SK-N-SH (cell line): ENCODE data around the gene PI4K2A. TPM values are rescaled to one million over a fixed set of nuclear protein-coding genes. Genes with fewer than 3 reads are reported as not detected.

Experiments used
- CTCF ChIA-PET: fragments of 300-600, 350-600 bp; formaldehyde crosslinking; extraction: SDS; loops from one replicate; lab custom pipeline; 2021; lab: Yijun Ruan, JAX
- POLR2A ChIA-PET: fragments of 350-600 bp; sonication (Branson Sonifier 250); formaldehyde crosslinking; extraction: SDS; loops from one replicate; lab custom pipeline; 2020; ENCODE audit warnings: antibody characterized with exemption, inconsistent platforms; lab: Yijun Ruan, JAX
- DNase-seq: peaks from one replicate; pipeline ENCODE4 v3.0.0; 2012
- H2AFZ ChIP-seq: fragments of 200-600 bp; sonication (generic); 2 replicates; pipeline ENCODE4 v1.8.1; 2016; ENCODE audit warnings: antibody characterized with exemption, mild to moderate bottlenecking, low read depth
- H3F3A ChIP-seq: fragments of 200-600 bp; sonication (generic); replicated peaks from 2 replicates; pipeline ENCODE3; 2016; ENCODE audit warnings: antibody characterized with exemption, mild to moderate bottlenecking; ENCODE audit not compliant: insufficient read depth
- H3K27ac ChIP-seq, 2 experiments: fragments of 200-500 bp in 1 of 2; fragments of 200-600 bp in 1 of 2; sonication (Bioruptor generic) in 1 of 2; sonication (generic), shearing (Covaris generic) in 1 of 2; 2 replicates each; pipeline versions ENCODE4 v1.5.1 to v1.6.1; 2014 to 2016; ENCODE audit warnings: low read depth in 2 of 2, inconsistent platforms in 1 of 2, low read length in 1 of 2, mild to moderate bottlenecking in 1 of 2, mixed read lengths in 1 of 2
- H3K27me3 ChIP-seq: fragments of 200-600 bp; sonication (generic), shearing (Covaris generic); 2 replicates; pipeline ENCODE4 v1.6.1; 2016; ENCODE audit warnings: mixed run types; ENCODE audit not compliant: insufficient read depth
- H3K36me3 ChIP-seq, 2 experiments: fragments of 200-500 bp in 1 of 2; fragments of 200-600 bp in 1 of 2; sonication (Bioruptor generic) in 1 of 2; sonication (generic) in 1 of 2; replicated peaks in 1 of 2; 2 replicates each; pipeline versions ENCODE3 to v1.5.1; 2014 to 2016; ENCODE audit warnings: low read length in 1 of 2, mild to moderate bottlenecking in 1 of 2; ENCODE audit not compliant: insufficient read depth in 2 of 2, control insufficient read depth in 1 of 2
- H3K4me1 ChIP-seq, 2 experiments: fragments of 200-500 bp in 1 of 2; fragments of 200-600 bp in 1 of 2; sonication (Bioruptor generic) in 1 of 2; sonication (generic), shearing (Covaris generic) in 1 of 2; 2 replicates each; pipeline versions ENCODE4 v1.5.1 to v1.6.1; 2014 to 2016; ENCODE audit warnings: low read depth in 1 of 2, low read length in 1 of 2, mixed run types in 1 of 2; ENCODE audit not compliant: insufficient read depth in 2 of 2, control insufficient read depth in 1 of 2
- H3K4me2 ChIP-seq: fragments of 200-600 bp; sonication (generic), shearing (Covaris generic); 2 replicates; pipeline ENCODE4 v1.6.1; 2017; ENCODE audit warnings: mixed run types
- H3K4me3 ChIP-seq, 2 experiments: fragments of 200-500 bp in 1 of 2; fragments of 200-600 bp in 1 of 2; sonication (Bioruptor generic) in 1 of 2; sonication (generic), shearing (Covaris generic) in 1 of 2; 2 replicates each; pipeline versions ENCODE4 v1.5.1 to v1.8.1; 2014 to 2016; ENCODE audit warnings: low read depth in 2 of 2, inconsistent platforms in 1 of 2, low read length in 1 of 2, mild to moderate bottlenecking in 1 of 2, mixed read lengths in 1 of 2, moderate library complexity in 1 of 2
- H3K79me2 ChIP-seq: fragments of 200-600 bp; sonication (generic); 2 replicates; pipeline ENCODE4 v1.8.1; 2017; ENCODE audit warnings: mild to moderate bottlenecking; ENCODE audit not compliant: insufficient read depth
- H3K9ac ChIP-seq: fragments of 200-600 bp; sonication (generic); 2 replicates; pipeline ENCODE4 v1.6.1; 2017; ENCODE audit warnings: mixed run types
- H3K9me2 ChIP-seq: fragments of 200-600 bp; sonication (generic); 2 replicates; pipeline ENCODE4 v1.6.1; 2017; ENCODE audit warnings: mixed run types
- H3K9me3 ChIP-seq: fragments of 200-600 bp; sonication (generic); 2 replicates; pipeline ENCODE4 v1.6.1; 2017; ENCODE audit warnings: mixed run types, mild to moderate bottlenecking, moderate library complexity
- H4K20me1 ChIP-seq: fragments of 200-600 bp; sonication (generic); 2 replicates; pipeline ENCODE4 v1.6.1; 2017; ENCODE audit warnings: mild to moderate bottlenecking, mixed run types; ENCODE audit not compliant: insufficient read depth
- CHD2 ChIP-seq: fragments of 150-350 bp; IDR thresholded peaks from 2 replicates; pipeline ENCODE4 v1.6.1; 2018; ENCODE audit warnings: low read length; ENCODE audit not compliant: partially characterized antibody
- EP300 ChIP-seq, 2 experiments: IDR thresholded peaks; 2 replicates each; pipeline versions ENCODE4 v1.4.0 to v1.6.1; 2012; ENCODE audit warnings: borderline replicate concordance in 1 of 2, low read depth in 1 of 2, low read length in 1 of 2
- EZH2phosphoT487 ChIP-seq: fragments of 200-600 bp; sonication (generic); IDR thresholded peaks from 2 replicates; pipeline ENCODE4 v1.6.1; 2017; ENCODE audit warnings: low read depth, mixed run types, mild to moderate bottlenecking, antibody characterized with exemption, moderate library complexity, borderline replicate concordance
- FOXJ3 ChIP-seq: sonication (generic); formaldehyde crosslinking; IDR thresholded peaks from 2 replicates; pipeline ENCODE4 v1.5.1; 2020; ENCODE audit warnings: mild to moderate bottlenecking, missing genetic modification reagents
- GATA2 ChIP-seq: sonication (generic); formaldehyde crosslinking; IDR thresholded peaks from 2 replicates; pipeline ENCODE4 v1.5.0; 2020; ENCODE audit warnings: mild to moderate bottlenecking, missing genetic modification reagents
- JUND ChIP-seq: IDR thresholded peaks from 2 replicates; pipeline ENCODE4 v1.4.0; 2012
- MEF2A ChIP-seq: IDR thresholded peaks from 2 replicates; pipeline ENCODE4 v1.4.0; 2012; ENCODE audit warnings: low read depth, borderline replicate concordance
- MXI1 ChIP-seq: IDR thresholded peaks from 2 replicates; pipeline ENCODE4 v1.6.1; 2012; ENCODE audit warnings: mild to moderate bottlenecking, low read depth, low read length, improper control_type of control experiment
- NRF1 ChIP-seq: IDR thresholded peaks from 2 replicates; pipeline ENCODE4 v1.6.1; 2012; ENCODE audit warnings: low read depth, mild to moderate bottlenecking, low read length
- RCOR1 ChIP-seq: fragments of 150-350 bp; IDR thresholded peaks from 2 replicates; pipeline ENCODE4 v1.6.1; 2017; ENCODE audit warnings: antibody characterized with exemption, low read length
- RFX5 ChIP-seq: IDR thresholded peaks from 2 replicates; pipeline ENCODE4 v1.6.1; 2012; ENCODE audit warnings: mild to moderate bottlenecking, improper control_type of control experiment, low read length
- SMC3 ChIP-seq: IDR thresholded peaks from 2 replicates; pipeline ENCODE4 v1.6.1; 2012; ENCODE audit warnings: low read depth, low read length, improper control_type of control experiment
- TEAD4 ChIP-seq: IDR thresholded peaks from 2 replicates; pipeline ENCODE4 v1.4.0; 2012; ENCODE audit warnings: mild to moderate bottlenecking, borderline replicate concordance; ENCODE audit not compliant: insufficient read depth
- YY1 ChIP-seq: IDR thresholded peaks from 2 replicates; pipeline ENCODE4 v1.4.0; 2012; ENCODE audit warnings: low read depth, mild to moderate bottlenecking
- WGBS: methylation state at CpG from one replicate; pipeline ENCODE4 v1.1.6; 2017; ENCODE audit warnings: low lambda C conversion rate; 5-methylcytosine and 5-hydroxymethylcytosine counted together
- polyA plus RNA-seq, 3 experiments: library from polyadenylated mRNA; depleted of rRNA; stranded (reverse); fragments of >200 nt; gene quantifications; 2 replicates each; pipeline ENCODE4 v1.2.3, GENCODE V29; 2012
- TF ChIP-seq, protein P1 (sequence below): IDR thresholded peaks from 2 replicates; pipeline ENCODE4 v1.4.0; 2012; ENCODE audit warnings: low read depth, borderline replicate concordance
- TF ChIP-seq, protein P2 (sequence below): IDR thresholded peaks from 2 replicates; pipeline ENCODE4 v1.4.0; 2012; ENCODE audit warnings: low read depth, borderline replicate concordance
- TF ChIP-seq, protein P3 (sequence below): IDR thresholded peaks from 2 replicates; pipeline ENCODE4 v1.4.0; 2012; ENCODE audit warnings: low read depth
- TF ChIP-seq, protein P4 (sequence below): IDR thresholded peaks from 2 replicates; pipeline ENCODE4 v1.6.1; 2012; ENCODE audit warnings: mild to moderate bottlenecking, low read depth, low read length, moderate library complexity

PI4K2A gene
- polyA plus RNA-seq, 1 of the 3 experiments (the other 2 are of a cell fraction): 23.8 TPM

DNA sequence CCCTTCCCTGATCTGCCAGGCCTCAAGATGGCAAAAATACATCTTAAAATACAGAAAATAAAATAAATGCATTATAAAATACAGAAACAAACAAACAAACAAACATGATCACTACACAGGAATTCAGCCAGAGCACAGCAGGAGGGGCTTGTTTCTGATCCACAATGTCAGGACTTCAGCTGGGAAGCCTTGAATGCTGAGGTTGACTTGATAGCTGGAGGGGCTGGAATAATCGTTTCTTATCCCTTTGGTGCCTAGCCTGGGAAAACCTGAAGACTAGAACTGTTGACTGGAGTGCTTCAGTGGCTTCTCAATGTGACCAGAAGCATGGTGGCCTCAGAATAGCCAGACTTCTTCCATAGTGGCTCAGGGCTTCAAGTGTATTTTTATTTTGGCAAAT, 63.9 kb downstream of the PI4K2A start (continued):
- TF ChIP-seq, protein P1, sequence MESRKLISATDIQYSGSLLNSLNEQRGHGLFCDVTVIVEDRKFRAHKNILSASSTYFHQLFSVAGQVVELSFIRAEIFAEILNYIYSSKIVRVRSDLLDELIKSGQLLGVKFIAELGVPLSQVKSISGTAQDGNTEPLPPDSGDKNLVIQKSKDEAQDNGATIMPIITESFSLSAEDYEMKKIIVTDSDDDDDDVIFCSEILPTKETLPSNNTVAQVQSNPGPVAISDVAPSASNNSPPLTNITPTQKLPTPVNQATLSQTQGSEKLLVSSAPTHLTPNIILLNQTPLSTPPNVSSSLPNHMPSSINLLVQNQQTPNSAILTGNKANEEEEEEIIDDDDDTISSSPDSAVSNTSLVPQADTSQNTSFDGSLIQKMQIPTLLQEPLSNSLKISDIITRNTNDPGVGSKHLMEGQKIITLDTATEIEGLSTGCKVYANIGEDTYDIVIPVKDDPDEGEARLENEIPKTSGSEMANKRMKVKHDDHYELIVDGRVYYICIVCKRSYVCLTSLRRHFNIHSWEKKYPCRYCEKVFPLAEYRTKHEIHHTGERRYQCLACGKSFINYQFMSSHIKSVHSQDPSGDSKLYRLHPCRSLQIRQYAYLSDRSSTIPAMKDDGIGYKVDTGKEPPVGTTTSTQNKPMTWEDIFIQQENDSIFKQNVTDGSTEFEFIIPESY: no peak
- TF ChIP-seq, protein P2, sequence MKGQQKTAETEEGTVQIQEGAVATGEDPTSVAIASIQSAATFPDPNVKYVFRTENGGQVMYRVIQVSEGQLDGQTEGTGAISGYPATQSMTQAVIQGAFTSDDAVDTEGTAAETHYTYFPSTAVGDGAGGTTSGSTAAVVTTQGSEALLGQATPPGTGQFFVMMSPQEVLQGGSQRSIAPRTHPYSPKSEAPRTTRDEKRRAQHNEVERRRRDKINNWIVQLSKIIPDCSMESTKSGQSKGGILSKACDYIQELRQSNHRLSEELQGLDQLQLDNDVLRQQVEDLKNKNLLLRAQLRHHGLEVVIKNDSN: no peak
- no peak for TF ChIP-seq MEF2A
- TF ChIP-seq GATA2 (CRISPR knock-in tag): no peak
- TF ChIP-seq RCOR1: no peak
- TF ChIP-seq CHD2: no peak
- no peak for TF ChIP-seq JUND
- TF ChIP-seq, protein P3, sequence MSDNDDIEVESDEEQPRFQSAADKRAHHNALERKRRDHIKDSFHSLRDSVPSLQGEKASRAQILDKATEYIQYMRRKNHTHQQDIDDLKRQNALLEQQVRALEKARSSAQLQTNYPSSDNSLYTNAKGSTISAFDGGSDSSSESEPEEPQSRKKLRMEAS: no peak
- TF ChIP-seq RFX5: no peak
- no peak for TF ChIP-seq EP300 (IDR thresholded peaks at IDR 0.05; ENCODE audit: borderline replicate concordance in 1 of 2, low read depth in 1 of 2, low read length in 1 of 2)
- TF ChIP-seq, all 33 proteins: peak for 0

DNA sequence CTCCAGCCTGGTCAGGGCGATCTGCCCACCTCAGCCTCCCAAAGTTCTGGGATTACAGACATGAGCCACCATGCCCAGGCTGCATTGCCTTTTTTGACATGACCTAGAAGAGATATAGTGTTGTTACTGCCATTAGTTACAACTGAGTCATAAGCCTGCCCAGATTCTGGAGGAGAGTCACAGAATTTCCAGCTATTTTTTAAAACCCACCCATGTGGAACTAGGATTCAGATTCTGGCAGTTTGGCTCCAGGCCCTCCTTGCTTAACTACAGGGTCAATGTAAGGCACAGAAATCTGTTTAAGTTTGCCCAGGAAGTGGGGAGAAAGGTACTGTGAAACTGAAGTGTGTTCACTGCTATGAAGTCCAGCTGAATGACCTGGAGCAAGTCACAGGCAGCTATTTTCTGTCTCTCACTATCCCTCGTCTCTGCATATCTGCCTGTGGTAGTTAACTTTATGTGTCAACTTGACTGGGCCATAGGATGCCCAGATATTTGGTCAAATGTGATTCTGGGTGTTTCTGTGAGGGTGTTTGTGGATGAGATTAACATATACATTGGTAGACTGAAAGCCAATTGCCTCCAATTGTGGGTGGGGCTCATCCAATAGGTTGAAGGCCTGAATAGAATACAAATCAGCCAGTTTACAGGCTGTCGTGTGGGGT, 64.7 kb downstream of the PI4K2A start:
- TF ChIP-seq EZH2phosphoT487 (no peak), FOXJ3 (CRISPR knock-in tag) (no peak), JUND (no peak), SMC3 (no peak), MXI1 (no peak), NRF1 (no peak), RFX5 (no peak), YY1 (no peak), MEF2A (no peak), TEAD4 (no peak)
- TF ChIP-seq, protein P4, sequence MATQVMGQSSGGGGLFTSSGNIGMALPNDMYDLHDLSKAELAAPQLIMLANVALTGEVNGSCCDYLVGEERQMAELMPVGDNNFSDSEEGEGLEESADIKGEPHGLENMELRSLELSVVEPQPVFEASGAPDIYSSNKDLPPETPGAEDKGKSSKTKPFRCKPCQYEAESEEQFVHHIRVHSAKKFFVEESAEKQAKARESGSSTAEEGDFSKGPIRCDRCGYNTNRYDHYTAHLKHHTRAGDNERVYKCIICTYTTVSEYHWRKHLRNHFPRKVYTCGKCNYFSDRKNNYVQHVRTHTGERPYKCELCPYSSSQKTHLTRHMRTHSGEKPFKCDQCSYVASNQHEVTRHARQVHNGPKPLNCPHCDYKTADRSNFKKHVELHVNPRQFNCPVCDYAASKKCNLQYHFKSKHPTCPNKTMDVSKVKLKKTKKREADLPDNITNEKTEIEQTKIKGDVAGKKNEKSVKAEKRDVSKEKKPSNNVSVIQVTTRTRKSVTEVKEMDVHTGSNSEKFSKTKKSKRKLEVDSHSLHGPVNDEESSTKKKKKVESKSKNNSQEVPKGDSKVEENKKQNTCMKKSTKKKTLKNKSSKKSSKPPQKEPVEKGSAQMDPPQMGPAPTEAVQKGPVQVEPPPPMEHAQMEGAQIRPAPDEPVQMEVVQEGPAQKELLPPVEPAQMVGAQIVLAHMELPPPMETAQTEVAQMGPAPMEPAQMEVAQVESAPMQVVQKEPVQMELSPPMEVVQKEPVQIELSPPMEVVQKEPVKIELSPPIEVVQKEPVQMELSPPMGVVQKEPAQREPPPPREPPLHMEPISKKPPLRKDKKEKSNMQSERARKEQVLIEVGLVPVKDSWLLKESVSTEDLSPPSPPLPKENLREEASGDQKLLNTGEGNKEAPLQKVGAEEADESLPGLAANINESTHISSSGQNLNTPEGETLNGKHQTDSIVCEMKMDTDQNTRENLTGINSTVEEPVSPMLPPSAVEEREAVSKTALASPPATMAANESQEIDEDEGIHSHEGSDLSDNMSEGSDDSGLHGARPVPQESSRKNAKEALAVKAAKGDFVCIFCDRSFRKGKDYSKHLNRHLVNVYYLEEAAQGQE: no peak
- Histone ChIP-seq H3K4me1 (peaks cover 0 to 10% of the 10 kb centered on the region in 2 experiments; a peak in 1 of 4 replicates), H3K4me3 (no peak overlapping the region), H3K4me2 (no peak overlapping the region), H3K9me3 (no peaks in the 10 kb centered on the region), H3K9ac (no peak overlapping the region), H3K27ac (no peak overlapping the region), H3K9me2 (no peaks in the 10 kb centered on the region), H3K36me3 (no peaks in the 10 kb centered on the region), H3K27me3 (no peaks in the 10 kb centered on the region), H4K20me1 (no peaks in the 10 kb centered on the region), H2AFZ (no peak overlapping the region), H3K79me2 (no peaks in the 10 kb centered on the region), H3F3A (no peaks in the 10 kb centered on the region)
- POLR2A ChIA-PET: interaction anchor here (0.5 kb wide), 1 partner anchor 82 kb away, joined by 3 read pairs; no protein-coding TSS in a partner anchor
- CTCF ChIA-PET: interaction anchor here (0.6 to 25.0 kb wide), 5 partner anchors 8 to 151 kb away, joined by 3 to 687 read pairs (median 9); partner anchors contain the start of genes MARVELD1 and ZFYVE27
- 80% methylated on average over 3 of the region's 3 CpGs for WGBS
- no peak for DNase-seq
